ENCODE results near the gene CCNQ. TPM values are rescaled to one million over a fixed set of nuclear protein-coding genes. Genes with fewer than 3 reads are reported as not detected.

Gene CCNQ
- total RNA-seq, 2 donors from 2014 or later, result 33.8 to 55.9 TPM

- Histone ChIP-seq H3K4me1 (replicated peaks) (no peaks in the 10 kb centered on the region), H3K27ac (no peak overlapping the region), H3K36me3 (no peaks in the 10 kb centered on the region), H3K4me3 (no peak overlapping the region), H3K27me3 (replicated peaks; ENCODE audit: insufficient read depth) (no peaks in the 10 kb centered on the region), H3K9me3 (no peaks in the 10 kb centered on the region)
- no peak for TF ChIP-seq CTCF (IDR thresholded peaks at IDR 0.05)
- TF ChIP-seq POLR2AphosphoS5 (IDR thresholded peaks at IDR 0.05), result no peak
- no peak for TF ChIP-seq POLR2A (IDR thresholded peaks at IDR 0.05)
- intact Hi-C loops (cut with DNase I), result no loop called here
- no peak for DNase-seq (ENCODE audit: low spot score)
- 76% methylated on average over 7 of the region's 12 CpGs for WGBS
Measured at GRCh38 chrX:153592966-153593688, 5.8 kb downstream of the CCNQ start.

- Histone ChIP-seq H3K4me3 (no peak overlapping the region), H3K27me3 (replicated peaks; ENCODE audit: insufficient read depth) (no peaks in the 10 kb centered on the region), H3K27ac (no peak overlapping the region), H3K36me3 (no peaks in the 10 kb centered on the region), H3K4me1 (replicated peaks) (no peaks in the 10 kb centered on the region), H3K9me3 (no peaks in the 10 kb centered on the region)
- 98% methylated on average over 8 of the region's 30 CpGs for WGBS
- TF ChIP-seq CTCF (IDR thresholded peaks at IDR 0.05), result no peak
- no peak for TF ChIP-seq POLR2AphosphoS5 (IDR thresholded peaks at IDR 0.05)
- no peak for TF ChIP-seq POLR2A (IDR thresholded peaks at IDR 0.05)
- DNase-seq (ENCODE audit: low spot score), result no peak
- intact Hi-C loops (cut with DNase I), result no loop called here
Measured at GRCh38 chrX:153592091-153592833, 6.7 kb downstream of the CCNQ start.

GRCh38 chrX:153590961-153591956, 7.7 kb downstream of the CCNQ start:
- Histone ChIP-seq H3K27ac (no peak overlapping the region), H3K9me3 (no peaks in the 10 kb centered on the region), H3K27me3 (replicated peaks; ENCODE audit: insufficient read depth) (no peaks in the 10 kb centered on the region), H3K36me3 (no peaks in the 10 kb centered on the region), H3K4me1 (replicated peaks) (no peaks in the 10 kb centered on the region), H3K4me3 (no peak overlapping the region)
- WGBS, result 81% methylated on average over 21 of the region's 26 CpGs
- intact Hi-C loops (cut with DNase I), result no loop called here
- TF ChIP-seq CTCF (IDR thresholded peaks at IDR 0.05) (no peak), POLR2AphosphoS5 (IDR thresholded peaks at IDR 0.05) (no peak), POLR2A (IDR thresholded peaks at IDR 0.05) (no peak)
- no peak for DNase-seq (ENCODE audit: low spot score)

- TF ChIP-seq CTCF (IDR thresholded peaks at IDR 0.05) (no peak), POLR2A (IDR thresholded peaks at IDR 0.05) (no peak), POLR2AphosphoS5 (IDR thresholded peaks at IDR 0.05) (no peak)
- Histone ChIP-seq H3K4me1 (replicated peaks) (no peaks in the 10 kb centered on the region), H3K27me3 (replicated peaks; ENCODE audit: insufficient read depth) (no peaks in the 10 kb centered on the region), H3K27ac (peak overlapping the region; percentile 51 to 68), H3K9me3 (no peaks in the 10 kb centered on the region), H3K36me3 (no peaks in the 10 kb centered on the region), H3K4me3 (no peak overlapping the region)
- intact Hi-C loops (cut with DNase I), result no loop called here
- no peak for DNase-seq (ENCODE audit: low spot score)
- 100% methylated on average over 1 of the region's 29 CpGs for WGBS
Measured at GRCh38 chrX:153588782-153589446, 10.0 kb downstream of the CCNQ start.
